ENCODE data around the gene PSMC1. TPM values are rescaled to one million over a fixed set of nuclear protein-coding genes. Genes with fewer than 3 reads are reported as not detected.

PSMC1 gene
- total RNA-seq, 2 experiments from 2014 or later: 93.1 to 120 TPM

DNA sequence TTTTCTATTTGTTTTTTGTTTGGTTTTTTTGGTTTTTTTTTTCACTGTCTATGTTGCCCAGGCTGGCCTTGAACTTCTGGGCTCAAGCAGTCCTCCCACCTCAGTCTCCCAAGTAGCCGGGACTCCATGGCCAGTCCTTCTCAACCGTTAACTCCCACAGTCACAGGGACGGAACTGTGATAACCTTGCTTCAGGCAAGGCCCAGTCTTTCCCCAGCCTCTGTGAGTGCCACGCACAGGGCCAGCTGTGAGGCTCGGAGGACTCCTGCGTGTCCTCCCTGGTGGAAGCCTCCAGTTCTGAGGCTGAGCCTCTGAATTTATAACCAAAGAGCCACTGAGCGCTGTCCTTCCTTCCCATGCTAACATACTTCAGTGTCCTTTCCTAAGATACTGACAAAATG is 23.7 kb downstream of the PSMC1 start:
- peaks cover 2% of the 10 kb centered on the region for H3K36me3 Mint-ChIP-seq
- ATAC-seq: no peak
- no peak overlapping the region for H3K27ac Mint-ChIP-seq
- CTCF ChIA-PET: no interaction called here
- peaks cover 11% of the 10 kb centered on the region for H3K4me1 Mint-ChIP-seq
- no peaks in the 10 kb centered on the region for H3K9me3 Mint-ChIP-seq (ENCODE audit: low read depth)
- H3K27me3 Mint-ChIP-seq: no peaks in the 10 kb centered on the region
- DNase-seq: no peak
- H3K4me3 Mint-ChIP-seq: no peak overlapping the region

DNA sequence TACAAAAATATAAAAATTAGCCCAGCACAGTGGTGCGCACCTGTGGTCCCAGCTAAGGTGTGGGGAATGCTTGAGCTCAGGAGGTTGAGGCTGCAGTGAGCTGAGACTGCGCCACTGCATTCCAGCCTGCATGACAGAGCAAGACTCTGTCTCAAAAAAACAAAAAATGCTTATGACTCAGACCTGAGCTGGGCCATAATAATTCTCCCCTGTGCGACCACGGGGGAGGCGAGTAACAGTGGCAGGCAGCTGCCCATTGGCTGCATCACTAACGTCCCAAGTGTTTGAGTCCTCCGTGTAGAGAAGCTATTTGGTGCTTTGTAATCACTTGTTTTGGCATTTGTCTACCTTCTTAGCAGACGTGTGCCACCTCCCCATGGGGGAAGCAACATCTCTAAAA is 24.9 kb downstream of the PSMC1 start:
- Mint-ChIP-seq H3K9me3 (ENCODE audit: low read depth) (no peaks in the 10 kb centered on the region), H3K27me3 (no peaks in the 10 kb centered on the region), H3K4me3 (no peak overlapping the region), H3K4me1 (peaks cover 4% of the 10 kb centered on the region), H3K36me3 (no peaks in the 10 kb centered on the region), H3K27ac (no peak overlapping the region)
- CTCF ChIA-PET: interaction anchor here (1.3 kb wide), 1 partner anchor 25 kb away, joined by 3 read pairs; the partner anchor contains the start of gene PSMC1
- no peak for DNase-seq
- no peak for ATAC-seq

DNA sequence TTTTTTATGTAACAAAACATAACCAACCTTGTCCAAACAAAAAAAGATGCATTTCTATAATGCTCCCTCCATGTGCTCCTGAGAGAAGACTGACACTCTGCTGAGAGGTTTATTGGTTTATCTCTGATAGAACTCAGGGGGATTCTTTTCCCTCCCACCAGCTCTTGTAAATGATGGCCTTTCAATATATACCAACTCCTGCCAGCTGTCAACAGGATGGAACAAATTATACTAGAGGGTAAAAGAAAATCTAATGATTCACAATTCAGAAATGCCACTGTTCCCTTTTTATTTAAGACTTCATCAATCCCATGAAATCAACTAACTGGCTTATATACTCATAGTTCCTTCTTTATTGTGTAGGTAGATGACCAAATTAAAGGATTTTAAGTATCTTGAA is 25.4 kb downstream of the PSMC1 start:
- no peak overlapping the region for H3K4me3 Mint-ChIP-seq
- no peaks in the 10 kb centered on the region for H3K9me3 Mint-ChIP-seq (ENCODE audit: low read depth)
- peaks cover 1% of the 10 kb centered on the region for H3K36me3 Mint-ChIP-seq
- no peaks in the 10 kb centered on the region for H3K27me3 Mint-ChIP-seq
- no peak for ATAC-seq
- CTCF ChIA-PET: interaction anchor here (1.3 kb wide), 1 partner anchor 26 kb away, joined by 3 read pairs; the partner anchor contains the start of gene PSMC1
- DNase-seq: no peak
- H3K4me1 Mint-ChIP-seq: peaks cover under 1% of the 10 kb centered on the region
- H3K27ac Mint-ChIP-seq: no peak overlapping the region

DNA sequence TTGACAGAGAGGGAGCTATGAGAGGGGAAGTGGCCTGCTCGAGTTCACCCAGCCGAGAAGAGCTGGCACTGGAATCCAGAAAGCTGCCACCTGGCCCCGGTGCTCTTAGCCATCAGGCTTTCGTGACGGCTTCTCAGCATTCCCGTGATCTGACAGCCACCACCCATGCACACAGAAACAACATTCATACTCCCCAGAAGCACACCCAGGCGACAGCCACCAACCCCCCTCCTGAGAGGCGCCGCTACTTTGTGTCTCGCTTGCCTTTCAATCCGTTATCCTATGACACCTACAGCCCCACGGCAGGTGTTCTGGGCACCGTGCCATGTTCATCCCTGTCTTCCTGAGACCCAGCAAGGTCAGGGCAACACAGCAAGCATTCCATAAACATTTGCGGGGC is 31.4 kb downstream of the PSMC1 start:
- Mint-ChIP-seq H3K27ac (no peak overlapping the region), H3K4me3 (no peak overlapping the region), H3K27me3 (no peaks in the 10 kb centered on the region), H3K4me1 (no peaks in the 10 kb centered on the region), H3K36me3 (peaks cover 10% of the 10 kb centered on the region), H3K9me3 (ENCODE audit: low read depth) (no peaks in the 10 kb centered on the region)
- ATAC-seq: no peak
- no peak for DNase-seq
- CTCF ChIA-PET: no interaction called here

DNA sequence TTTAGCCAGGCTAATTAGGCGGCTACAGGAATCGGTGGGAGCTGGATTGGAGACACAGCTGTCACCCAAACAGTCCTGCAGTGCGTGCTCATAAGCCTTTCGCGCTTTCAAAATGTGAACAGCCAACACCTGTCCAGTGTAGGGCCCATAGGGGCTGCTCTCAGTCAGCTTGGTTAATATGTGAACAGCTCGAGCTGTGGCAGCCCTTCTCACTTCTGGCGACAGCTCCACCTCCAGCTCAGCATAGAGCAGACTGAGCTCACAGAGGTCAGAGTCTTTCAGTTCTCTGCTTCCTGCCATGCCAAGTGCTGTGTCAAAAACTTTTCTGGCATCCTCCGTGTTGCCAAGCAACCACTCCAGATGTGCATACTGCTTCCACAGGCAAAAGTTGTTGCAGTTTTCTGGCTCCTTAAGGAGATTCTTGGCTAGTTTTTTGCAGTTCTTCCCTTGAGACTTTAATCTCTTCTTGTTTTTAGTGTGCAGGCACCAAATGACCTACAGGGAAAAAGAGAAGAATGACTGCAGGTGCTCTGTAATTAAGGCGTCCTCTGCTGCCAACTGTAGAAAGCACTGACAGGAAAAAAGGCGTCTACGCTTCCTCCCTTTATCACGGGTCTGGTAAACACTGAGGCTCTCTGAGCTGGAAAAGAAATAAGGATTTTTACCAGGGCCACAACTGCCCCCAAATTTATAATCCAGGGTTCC is 32.5 kb downstream of the PSMC1 start:
- Mint-ChIP-seq H3K27ac (no peak overlapping the region), H3K4me1 (no peaks in the 10 kb centered on the region), H3K36me3 (peaks cover 10% of the 10 kb centered on the region), H3K9me3 (ENCODE audit: low read depth) (no peaks in the 10 kb centered on the region), H3K27me3 (no peaks in the 10 kb centered on the region), H3K4me3 (no peak overlapping the region)
- DNase-seq: no peak
- CTCF ChIA-PET: interaction anchor here (1.2 to 1.7 kb wide), 4 partner anchors 10 to 469 kb away, joined by 3 to 8 read pairs (median 4); no protein-coding TSS in a partner anchor
- no peak for ATAC-seq

DNA sequence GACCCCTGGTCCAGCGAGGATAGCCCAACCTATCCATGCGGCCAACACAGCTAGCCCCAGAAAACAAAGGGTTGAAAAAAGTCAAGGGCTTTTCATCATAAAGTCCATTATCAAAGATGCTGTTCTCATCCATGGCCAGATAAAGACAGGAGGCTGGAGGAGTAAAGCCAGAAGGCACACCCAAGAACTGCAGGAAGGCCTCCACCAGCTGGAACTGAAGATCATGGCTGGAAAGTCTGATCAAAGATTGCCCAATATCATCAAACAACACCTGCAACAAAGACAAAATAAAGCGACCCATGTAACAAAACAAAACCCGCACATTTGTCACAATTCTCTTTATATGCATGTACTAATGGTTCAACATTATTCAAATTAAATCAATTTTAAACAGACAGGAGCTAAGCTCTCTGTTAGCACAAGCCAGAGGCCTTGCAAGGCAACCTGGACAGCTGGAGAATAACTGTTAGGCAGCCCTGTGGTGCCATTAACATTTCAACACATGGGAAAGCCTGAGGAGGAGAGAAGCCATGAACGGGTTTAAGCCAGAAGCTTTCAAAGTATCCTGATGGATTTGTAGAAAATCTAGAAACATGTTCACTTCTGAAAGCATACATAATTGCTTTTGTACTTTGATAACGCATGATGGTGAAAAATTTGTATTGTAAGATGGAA is 34.1 kb downstream of the PSMC1 start:
- no peak for ATAC-seq
- CTCF ChIA-PET: no interaction called here
- H3K36me3 Mint-ChIP-seq: peaks cover 15% of the 10 kb centered on the region
- no peaks in the 10 kb centered on the region for H3K27me3 Mint-ChIP-seq
- H3K4me1 Mint-ChIP-seq: no peaks in the 10 kb centered on the region
- H3K27ac Mint-ChIP-seq: no peak overlapping the region
- no peak for DNase-seq
- no peaks in the 10 kb centered on the region for H3K9me3 Mint-ChIP-seq (ENCODE audit: low read depth)
- H3K4me3 Mint-ChIP-seq: no peak overlapping the region

DNA sequence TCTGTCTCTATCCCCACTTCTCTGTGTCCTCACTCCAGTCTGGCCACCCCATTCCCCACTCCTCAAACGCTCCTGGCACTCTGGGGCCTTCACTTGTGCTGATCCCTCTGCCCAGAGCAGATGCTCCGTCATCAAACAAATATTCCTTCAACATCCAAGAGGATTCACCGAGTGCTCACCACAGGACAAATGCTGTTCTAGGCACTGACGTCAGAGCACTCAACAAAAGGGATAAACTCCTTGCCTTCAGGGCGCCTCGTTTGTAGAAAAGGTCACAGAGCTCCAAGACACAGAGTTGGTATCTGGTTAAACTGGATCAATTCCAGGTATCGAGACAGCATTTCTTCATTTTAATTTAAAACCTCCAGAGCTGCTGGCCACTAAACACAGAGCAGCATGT is 35.3 kb downstream of the PSMC1 start:
- no peak overlapping the region for H3K4me3 Mint-ChIP-seq
- no peak overlapping the region for H3K27ac Mint-ChIP-seq
- no peaks in the 10 kb centered on the region for H3K27me3 Mint-ChIP-seq
- H3K36me3 Mint-ChIP-seq: peaks cover 16% of the 10 kb centered on the region
- ATAC-seq (no peak), DNase-seq (no peak)
- no peaks in the 10 kb centered on the region for H3K9me3 Mint-ChIP-seq (ENCODE audit: low read depth)
- no peaks in the 10 kb centered on the region for H3K4me1 Mint-ChIP-seq
- CTCF ChIA-PET: interaction anchor here (0.6 kb wide), 1 partner anchor 51 kb away, joined by 3 read pairs; no protein-coding TSS in a partner anchor

DNA sequence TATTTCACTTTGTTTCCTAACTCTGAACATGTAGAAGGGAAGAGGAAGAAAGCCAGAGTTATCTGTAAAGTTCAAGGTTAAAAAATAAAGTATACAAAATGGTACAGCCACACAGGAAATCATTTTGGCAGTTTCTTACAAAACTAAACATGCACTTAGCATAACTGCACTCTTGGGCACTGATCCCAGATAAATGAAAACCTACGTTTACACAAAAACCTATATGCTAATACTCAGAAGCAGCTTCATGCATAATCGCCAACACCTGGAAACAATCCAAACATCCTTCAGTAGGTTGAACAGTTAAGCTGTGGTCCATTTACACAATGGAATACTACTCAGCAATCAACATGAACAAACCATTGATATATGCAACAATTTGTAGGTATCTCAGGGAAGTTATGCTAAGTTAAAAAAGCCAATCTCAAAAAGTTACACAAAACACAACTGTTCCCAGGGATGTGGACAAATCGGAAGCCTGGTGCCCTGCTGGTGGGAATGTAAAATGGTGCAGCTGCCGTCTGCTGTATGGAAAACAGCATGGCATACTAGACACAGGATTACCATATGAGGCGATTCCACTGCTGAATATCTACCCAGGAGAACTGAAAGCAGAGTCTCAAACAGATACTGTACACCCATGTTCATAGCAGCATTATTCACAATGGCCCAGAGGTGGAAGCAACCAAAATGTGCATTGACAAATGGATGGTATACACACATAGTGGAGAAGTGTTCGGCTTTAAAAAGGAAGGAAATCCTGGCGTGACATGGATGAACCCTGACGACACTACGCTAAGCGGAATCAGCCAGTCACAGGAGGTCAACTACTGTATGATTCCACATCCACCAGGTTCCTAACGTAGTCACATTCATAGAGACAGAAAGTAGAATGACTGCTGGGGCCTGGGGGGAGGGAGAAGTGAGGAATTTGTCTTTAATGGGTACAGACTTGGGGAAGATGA is 37.7 kb downstream of the PSMC1 start:
- Mint-ChIP-seq H3K27me3 (no peaks in the 10 kb centered on the region), H3K27ac (no peak overlapping the region)
- CTCF ChIA-PET: no interaction called here

DNA sequence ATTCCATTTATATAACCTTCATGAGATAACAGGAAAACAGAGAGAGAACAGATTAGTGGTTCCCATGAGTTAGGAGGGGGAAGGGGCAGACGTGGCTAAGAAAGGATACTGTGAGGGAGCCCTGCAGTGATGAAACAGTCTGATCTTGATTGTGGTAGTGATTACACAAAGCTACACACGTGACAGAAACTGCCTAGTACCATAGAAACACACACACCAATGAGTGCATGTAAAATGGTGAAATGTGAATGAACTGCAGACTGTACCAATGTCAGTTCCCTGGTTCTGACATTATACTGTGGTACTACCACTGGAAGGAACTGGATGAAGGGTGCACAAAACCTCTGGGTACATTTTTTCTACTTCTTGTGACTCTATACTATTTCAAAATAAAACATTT is 38.5 kb downstream of the PSMC1 start:
- ATAC-seq: no peak
- peak; percentile 15 for DNase-seq
- CTCF ChIA-PET: no interaction called here
- H3K36me3 Mint-ChIP-seq: peaks cover 12% of the 10 kb centered on the region
- H3K4me3 Mint-ChIP-seq: no peak overlapping the region
- no peaks in the 10 kb centered on the region for H3K27me3 Mint-ChIP-seq
- no peaks in the 10 kb centered on the region for H3K4me1 Mint-ChIP-seq
- H3K27ac Mint-ChIP-seq: no peak overlapping the region
- no peaks in the 10 kb centered on the region for H3K9me3 Mint-ChIP-seq (ENCODE audit: low read depth)

More for the DNA sequence above, 37.7 kb downstream of the PSMC1 start:
- Mint-ChIP-seq H3K4me1 (no peaks in the 10 kb centered on the region), H3K9me3 (ENCODE audit: low read depth) (no peaks in the 10 kb centered on the region), H3K4me3 (no peak overlapping the region), H3K36me3 (peaks cover 12% of the 10 kb centered on the region)
- ATAC-seq (no peak), DNase-seq (peak; percentile 19)

DNA sequence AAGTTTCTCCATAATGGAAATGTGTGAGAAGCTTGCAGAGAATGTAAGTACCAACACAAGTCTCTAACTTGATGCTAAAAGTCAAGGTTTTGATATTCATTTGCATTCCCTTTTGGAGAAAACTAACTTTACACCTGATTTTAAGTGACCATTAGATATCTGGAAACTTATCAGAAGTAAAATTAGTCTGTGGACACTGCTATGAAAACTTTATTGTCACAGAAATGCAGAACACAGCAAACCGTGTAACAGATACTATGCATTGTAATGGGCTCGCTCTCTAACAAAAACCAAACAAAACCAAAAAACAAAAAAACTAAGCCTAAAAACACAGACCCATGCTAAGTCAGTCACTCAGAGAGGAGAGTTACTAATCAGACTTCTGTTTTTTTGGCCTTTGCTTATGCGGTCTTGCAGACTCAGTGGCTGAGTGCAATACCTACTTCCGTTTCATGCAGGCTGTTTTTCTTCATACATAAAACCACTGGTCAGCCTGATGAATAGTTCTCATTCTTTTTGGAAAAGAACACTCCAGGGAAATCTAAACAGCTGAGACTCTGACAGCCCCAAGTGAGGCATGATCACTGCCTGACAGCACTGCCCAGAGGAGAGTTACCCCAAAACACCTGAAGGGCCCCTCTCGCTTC is 39.6 kb downstream of the PSMC1 start:
- H3K27ac Mint-ChIP-seq: no peak overlapping the region
- peaks cover 6% of the 10 kb centered on the region for H3K4me1 Mint-ChIP-seq
- peaks cover 12% of the 10 kb centered on the region for H3K36me3 Mint-ChIP-seq
- H3K27me3 Mint-ChIP-seq: no peaks in the 10 kb centered on the region
- no peak overlapping the region for H3K4me3 Mint-ChIP-seq
- H3K9me3 Mint-ChIP-seq (ENCODE audit: low read depth): peaks cover 2% of the 10 kb centered on the region
- ATAC-seq (no peak), DNase-seq (no peak)
- CTCF ChIA-PET: no interaction called here

DNA sequence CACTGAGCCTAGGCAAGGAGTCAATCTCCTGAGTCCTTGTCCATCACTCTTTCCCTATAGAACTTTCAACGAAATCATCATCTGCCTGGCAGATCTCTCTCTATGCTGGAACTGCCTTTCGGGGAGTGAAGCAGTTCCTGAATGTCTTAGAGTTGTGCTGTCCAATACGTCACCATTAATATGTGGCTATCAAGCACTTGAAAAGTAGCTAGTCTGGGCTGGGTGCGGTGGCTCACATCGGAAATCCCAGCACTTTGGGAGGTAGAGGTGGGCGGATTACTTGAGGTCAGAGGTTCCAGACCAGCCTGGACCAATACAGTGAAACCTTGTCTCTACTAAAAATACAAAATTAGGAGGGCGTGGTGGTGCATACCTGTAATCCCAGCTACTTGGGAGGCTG is 40.3 kb downstream of the PSMC1 start:
- CTCF ChIA-PET: no interaction called here
- Mint-ChIP-seq H3K27ac (no peak overlapping the region), H3K4me3 (no peak overlapping the region), H3K27me3 (no peaks in the 10 kb centered on the region), H3K9me3 (ENCODE audit: low read depth) (peaks cover 2% of the 10 kb centered on the region), H3K4me1 (peaks cover 6% of the 10 kb centered on the region), H3K36me3 (peaks cover 12% of the 10 kb centered on the region)
- DNase-seq: peak; percentile 16
- no peak for ATAC-seq

DNA sequence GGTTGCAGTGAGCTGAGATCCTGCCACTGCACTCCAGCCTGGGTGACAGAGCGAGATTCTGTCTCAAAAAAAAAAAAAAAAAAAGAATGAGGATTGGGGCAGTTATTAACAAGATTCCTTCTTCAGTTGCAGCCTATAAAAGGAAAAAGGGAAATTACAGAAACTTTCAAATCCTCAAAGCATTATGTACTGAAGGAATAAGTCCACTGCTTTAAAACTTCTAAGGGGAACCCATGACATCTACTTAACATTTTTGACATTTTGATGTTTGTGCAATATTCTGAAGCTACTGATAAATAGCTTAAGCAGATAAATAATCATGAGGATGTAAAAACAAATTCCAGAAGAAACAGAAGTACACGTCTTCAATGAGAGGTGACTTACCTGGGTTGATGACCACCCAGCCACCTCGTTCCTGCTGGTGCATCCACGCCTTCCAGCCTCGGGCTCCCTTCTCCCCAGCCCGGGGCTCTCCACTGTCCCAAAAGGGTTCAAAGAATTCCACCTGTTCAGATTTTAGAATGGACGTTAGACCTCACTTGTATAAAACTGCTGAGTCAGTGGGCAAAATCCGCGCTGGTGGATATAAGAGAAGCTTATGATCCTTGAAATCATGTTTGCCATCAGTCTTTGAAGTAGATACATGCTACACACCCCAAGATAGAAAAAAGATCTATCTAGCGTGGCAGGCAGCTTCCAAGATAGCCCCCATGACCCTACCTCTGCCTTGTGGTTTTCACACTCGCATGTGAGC is 41.7 kb downstream of the PSMC1 start:
- peak; percentile 19 for DNase-seq
- peaks cover 6% of the 10 kb centered on the region for H3K4me1 Mint-ChIP-seq
- no peak for ATAC-seq
- CTCF ChIA-PET: interaction anchor here (1.8 kb wide), 1 partner anchor 9 kb away, joined by 8 read pairs; no protein-coding TSS in a partner anchor
- no peak overlapping the region for H3K27ac Mint-ChIP-seq
- peaks cover 15% of the 10 kb centered on the region for H3K36me3 Mint-ChIP-seq
- peaks cover 2% of the 10 kb centered on the region for H3K9me3 Mint-ChIP-seq (ENCODE audit: low read depth)
- no peak overlapping the region for H3K4me3 Mint-ChIP-seq
- H3K27me3 Mint-ChIP-seq: no peaks in the 10 kb centered on the region
